Endothelial cell of umbilical vein (primary cell): ENCODE data around the gene NLGN1. TPM values are rescaled to one million over a fixed set of nuclear protein-coding genes. Genes with fewer than 3 reads are reported as not detected.

Experiments used
- BruUV-seq: library from RNA; stranded (reverse); fragments of 400-500 nt; replicated peaks from 2 replicates; lab custom pipeline; 2021; lab: Mats Ljungman, UMichigan
- CTCF ChIA-PET: fragments of 300-600, 350-600 bp; sonication (Branson Sonifier 250); formaldehyde crosslinking; loops from one replicate; lab custom pipeline; 2021; ENCODE audit warnings: antibody characterized with exemption, inconsistent platforms; lab: Charles Lee
- POLR2A ChIA-PET: fragments of 300-600, 350-600 bp; sonication (Branson Sonifier 250); formaldehyde crosslinking; loops from one replicate; lab custom pipeline; 2021; ENCODE audit warnings: antibody characterized with exemption, inconsistent platforms; lab: Charles Lee
- DNase-seq: peaks from one replicate; pipeline ENCODE4 v3.0.0-alpha.2; 2011; ENCODE audit warnings: low read depth, low spot score
- FAIRE-seq: peaks from 2 replicates; lab custom pipeline; 2011; peaks lifted over from hg19 to GRCh38; lab: Jason Lieb, UNC
- H2AFZ ChIP-seq: 2 replicates; pipeline ENCODE4 v1.6.0; 2012; ENCODE audit warnings: low read depth, low read length, control low read depth, inconsistent platforms
- H3K27ac ChIP-seq: 2 replicates; pipeline ENCODE4 v1.5.1; 2011; ENCODE audit warnings: low read depth, mild to moderate bottlenecking, control low read depth, low read length, moderate library complexity; ENCODE audit not compliant: insufficient read depth
- H3K27me3 ChIP-seq, 2 experiments: 2 replicates each; pipeline versions ENCODE4 v1.6.0 to v1.6.1; 2011; ENCODE audit warnings: low read length in 2 of 2, mixed read lengths in 1 of 2; ENCODE audit not compliant: control insufficient read depth in 2 of 2, insufficient read depth in 2 of 2
- H3K36me3 ChIP-seq, 2 experiments: 2 replicates in 1 of 2; 3 replicates in 1 of 2; pipeline ENCODE4 v1.5.1; 2011; ENCODE audit warnings: low read length in 2 of 2, mild to moderate bottlenecking in 1 of 2, moderate library complexity in 1 of 2; ENCODE audit not compliant: control insufficient read depth in 2 of 2, insufficient read depth in 2 of 2; ENCODE audit errors: extremely low read depth in 1 of 2
- H3K4me1 ChIP-seq: 3 replicates; pipeline ENCODE4 v1.5.1; 2011; ENCODE audit warnings: mild to moderate bottlenecking, low read length; ENCODE audit not compliant: control insufficient read depth, insufficient read depth; ENCODE audit errors: extremely low read depth
- H3K4me2 ChIP-seq: 2 replicates; pipeline ENCODE4 v1.6.1; 2011; ENCODE audit warnings: low read length, control low read depth, mixed read lengths; ENCODE audit not compliant: insufficient read depth
- H3K4me3 ChIP-seq, 3 experiments: fragments of 200-600 bp in 1 of 3; sonication (generic), shearing (Covaris generic) in 1 of 3; replicated peaks in 1 of 3; 2 replicates each; pipeline ENCODE4 v1.5.1; 2011 to 2016; ENCODE audit warnings: control low read depth in 3 of 3, low read length in 3 of 3, mild to moderate bottlenecking in 2 of 3, inconsistent platforms in 1 of 3, low read depth in 1 of 3, moderate library complexity in 1 of 3; ENCODE audit not compliant: insufficient read depth in 1 of 3
- H3K79me2 ChIP-seq: 2 replicates; pipeline ENCODE4 v1.6.0; 2012; ENCODE audit warnings: low read length, inconsistent platforms; ENCODE audit not compliant: control insufficient read depth, insufficient read depth
- H3K9ac ChIP-seq: replicated peaks from 2 replicates; pipeline ENCODE3; 2011; ENCODE audit warnings: low read length, control low read depth; ENCODE audit not compliant: insufficient read depth; ENCODE audit errors: extremely low read depth
- H3K9me1 ChIP-seq: replicated peaks from 3 replicates; pipeline ENCODE4 v1.6.0; 2011; ENCODE audit warnings: mild to moderate bottlenecking, low read length; ENCODE audit not compliant: control insufficient read depth, insufficient read depth; ENCODE audit errors: extremely low read depth
- H3K9me3 ChIP-seq: replicated peaks from 2 replicates; pipeline ENCODE4 v1.5.1; 2012; ENCODE audit warnings: low read length, inconsistent platforms; ENCODE audit not compliant: control insufficient read depth, insufficient read depth
- H4K20me1 ChIP-seq: replicated peaks from 2 replicates; pipeline ENCODE3; 2011; ENCODE audit warnings: mild to moderate bottlenecking, low read length; ENCODE audit not compliant: control insufficient read depth, insufficient read depth; ENCODE audit errors: extremely low read depth
- CTCF ChIP-seq, 2 donors: IDR thresholded peaks; 1 replicate in 1 of 2; 2 replicates in 1 of 2; pipeline ENCODE4 v1.5.1; 2011; ENCODE audit warnings: low read length in 2 of 2, mild to moderate bottlenecking in 2 of 2, moderate library complexity in 2 of 2, control low read depth in 1 of 2, inconsistent platforms in 1 of 2, low read depth in 1 of 2; ENCODE audit not compliant: insufficient read depth in 1 of 2; ENCODE audit errors: extremely low read depth in 1 of 2
- EZH2 ChIP-seq: IDR thresholded peaks from 2 replicates; pipeline ENCODE4 v1.6.1; 2012; ENCODE audit warnings: borderline replicate concordance, low read depth, mild to moderate bottlenecking, moderate library complexity, low read length, inconsistent platforms; ENCODE audit not compliant: severe bottlenecking
- FOS ChIP-seq: IDR thresholded peaks from 2 replicates; pipeline ENCODE4 v1.6.1; 2011; ENCODE audit warnings: mild to moderate bottlenecking, low read length, moderate library complexity, borderline replicate concordance; ENCODE audit not compliant: insufficient read depth
- GATA2 ChIP-seq: IDR thresholded peaks from 2 replicates; pipeline ENCODE4 v1.7.0; 2011; ENCODE audit warnings: low read depth, mild to moderate bottlenecking, moderate library complexity, mixed read lengths, low read length; ENCODE audit not compliant: insufficient read length, insufficient read depth
- JUN ChIP-seq: IDR thresholded peaks from 2 replicates; pipeline ENCODE4 v1.6.1; 2011; ENCODE audit warnings: borderline replicate concordance, low read depth; ENCODE audit not compliant: insufficient read length, insufficient read depth
- MAX ChIP-seq: IDR thresholded peaks from 2 replicates; pipeline ENCODE4 v1.6.1; 2011; ENCODE audit not compliant: insufficient read depth, insufficient read length
- MYC ChIP-seq: IDR thresholded peaks from one replicate; pipeline ENCODE4 v1.6.1; 2011; ENCODE audit warnings: mild to moderate bottlenecking, low read depth, low read length
- POLR2A ChIP-seq: IDR thresholded peaks from 2 replicates; pipeline ENCODE4 v1.6.1; 2012; ENCODE audit warnings: low read depth, mild to moderate bottlenecking, control low read depth, low read length
- POLR2AphosphoS5 ChIP-seq: IDR thresholded peaks from 2 replicates; pipeline ENCODE4 v1.6.1; 2012; ENCODE audit warnings: low read depth, mild to moderate bottlenecking, control low read depth, low read length, moderate library complexity; ENCODE audit not compliant: insufficient read depth
- dilution Hi-C: fragments of 300-500 bp; cut with MboI; formaldehyde crosslinking; loops from one replicate; pipeline ENCODE4 v1.15.0; 2019; ENCODE audit warnings: low sequenced_read_pairs; ENCODE audit not compliant: extremely low pct_ligation_motif_present
- intact Hi-C: fragments of 100-400 bp; cut with micrococcal nuclease; formaldehyde crosslinking; loops from one replicate; pipeline ENCODE4 v1.10.0; 2022
- polyA plus RNA-seq, 4 experiments: library from polyadenylated mRNA; depleted of rRNA in 3 of 4; stranded (reverse) in 3 of 4; unstranded in 1 of 4; fragments of >200 nt; gene quantifications; 2 replicates each; pipeline versions ENCODE4 v1.2.1 to v1.2.3, GENCODE V29; 2011 to 2012; ENCODE audit warnings: missing spikeins in 1 of 4
- total RNA-seq: library from RNA; stranded (reverse); gene quantifications from 2 replicates; pipeline ENCODE4 v1.2.3, GENCODE V29; 2021

NLGN1 gene
- total and polyA plus RNA-seq, 2 donors (not counting 3 experiments of a cell fraction or from before 2014, with no cell fraction given), result 7.9 to 16.3 TPM

- no peak for DNase-seq
- Histone ChIP-seq H3K4me3 (no peak overlapping the region), H3K79me2 (no peaks in the 10 kb centered on the region), H3K9me1 (no peaks in the 10 kb centered on the region), H3K27ac (no peak overlapping the region), H3K9ac (no peak overlapping the region), H3K27me3 (no peaks in the 10 kb centered on the region), H2AFZ (no peak overlapping the region), H4K20me1 (no peaks in the 10 kb centered on the region), H3K4me1 (no peaks in the 10 kb centered on the region), H3K4me2 (no peak overlapping the region), H3K9me3 (no peaks in the 10 kb centered on the region), H3K36me3 (no peaks in the 10 kb centered on the region)
- intact Hi-C loops, result no loop called here
- dilution Hi-C loops, result no loop called here
- FAIRE-seq, result no peak
- TF ChIP-seq MAX, result no peak
- TF ChIP-seq GATA2, result no peak
- no peak for TF ChIP-seq POLR2AphosphoS5
- TF ChIP-seq FOS, result no peak
- no peak for TF ChIP-seq MYC
- no peak for TF ChIP-seq POLR2A
- BruUV-seq, result no TSS peak
- POLR2A ChIA-PET, result no interaction called here
- CTCF ChIA-PET, result no interaction called here
These were observed 221.2 kb downstream of the NLGN1 start for GRCh38 chr3:173618703-173619102.

- H3K27ac ChIP-seq, result no peak overlapping the region
- no TSS peak for BruUV-seq
- no peaks in the 10 kb centered on the region for H3K27me3 ChIP-seq
- H3K36me3 ChIP-seq, result no peaks in the 10 kb centered on the region
- ChIA-PET POLR2A (no interaction called here), CTCF (interaction anchor here (1.1 kb wide), 1 partner anchor 20 kb away, joined by 3 read pairs; no protein-coding TSS in a partner anchor)
- no peaks in the 10 kb centered on the region for H4K20me1 ChIP-seq
- DNase-seq, result no peak
- intact Hi-C loops (no loop called here), dilution Hi-C loops (no loop called here)
- no peak for TF ChIP-seq CTCF (IDR thresholded peaks at IDR 0.05; ENCODE audit: extremely low read depth in 1 of 2, insufficient read depth in 1 of 2, low read depth in 1 of 2, low read length in 2 of 2)
- TF ChIP-seq EZH2, result no peak
- TF ChIP-seq MAX, result no peak
- no peak for TF ChIP-seq FOS
- no peak for TF ChIP-seq GATA2
- no peak for TF ChIP-seq JUN
- TF ChIP-seq POLR2A, result no peak
- no peak for TF ChIP-seq POLR2AphosphoS5
- TF ChIP-seq MYC, result no peak
- H3K4me2 ChIP-seq, result no peak overlapping the region
- peaks cover 2% of the 10 kb centered on the region for H3K79me2 ChIP-seq
- FAIRE-seq, result no peak
- no peaks in the 10 kb centered on the region for H3K9me1 ChIP-seq
- H3K9me3 ChIP-seq, result no peaks in the 10 kb centered on the region
- H3K4me1 ChIP-seq, result peaks cover 3% of the 10 kb centered on the region
- no peak overlapping the region for H2AFZ ChIP-seq
- no peak overlapping the region for H3K9ac ChIP-seq
- H3K4me3 ChIP-seq, result no peak overlapping the region
These were observed 224.6 kb downstream of the NLGN1 start for GRCh38 chr3:173622166-173622565.
